H1 (cell line): ENCODE data around the gene DMXL2. TPM values are rescaled to one million over a fixed set of nuclear protein-coding genes. Genes with fewer than 3 reads are reported as not detected.

Experiments used
- CTCF ChIA-PET: fragments of 300-600 bp; sonication (Branson Sonifier 250); formaldehyde crosslinking; loops from one replicate; lab custom pipeline; 2021; ENCODE audit not compliant: partially characterized antibody; lab: Charles Lee
- POLR2A ChIA-PET: fragments of 300-600 bp; sonication (Branson Sonifier 250); formaldehyde crosslinking; loops from one replicate; lab custom pipeline; 2021; ENCODE audit warnings: inconsistent platforms; ENCODE audit not compliant: partially characterized antibody; lab: Charles Lee
- DNase-seq, 2 experiments: peaks; one replicate each; pipeline versions ENCODE4 v3.0.0 to v3.0.0-alpha.2; 2010 to 2022; ENCODE audit warnings: low spot score in 2 of 2, low read depth in 1 of 2, mixed read lengths in 1 of 2
- FAIRE-seq: peaks from 2 replicates; lab custom pipeline; 2011; peaks lifted over from hg19 to GRCh38; lab: Jason Lieb, UNC
- H2AFZ ChIP-seq: 2 replicates; pipeline ENCODE4 v1.8.1; 2012; ENCODE audit warnings: low read length, inconsistent platforms
- H2AK5ac ChIP-seq: 2 replicates; pipeline ENCODE4 v1.6.1; 2013; ENCODE audit warnings: low read depth, low read length
- H2BK120ac ChIP-seq: replicated peaks from 2 replicates; pipeline ENCODE3; 2013; ENCODE audit warnings: low read depth, low read length, inconsistent platforms
- H2BK12ac ChIP-seq: 2 replicates; pipeline ENCODE4 v1.6.1; 2013; ENCODE audit warnings: low read depth, low read length
- H2BK15ac ChIP-seq: 2 replicates; pipeline ENCODE4 v1.6.1; 2013; ENCODE audit warnings: low read length
- H2BK20ac ChIP-seq: 2 replicates; pipeline ENCODE4 v1.6.1; 2013; ENCODE audit warnings: low read length
- H2BK5ac ChIP-seq: 2 replicates; pipeline ENCODE4 v1.6.1; 2013; ENCODE audit warnings: low read depth, low read length
- H3K14ac ChIP-seq: 2 replicates; pipeline ENCODE4 v1.6.1; 2013; ENCODE audit warnings: inconsistent platforms; ENCODE audit not compliant: insufficient read length
- H3K18ac ChIP-seq: 2 replicates; pipeline ENCODE4 v1.6.1; 2013; ENCODE audit warnings: low read length; ENCODE audit errors: extremely low read depth
- H3K23ac ChIP-seq: 2 replicates; pipeline ENCODE4 v1.6.1; 2013; ENCODE audit warnings: inconsistent platforms; ENCODE audit not compliant: insufficient read length
- H3K23me2 ChIP-seq: 2 replicates; pipeline ENCODE4 v1.6.1; 2013; ENCODE audit warnings: low read depth, low read length
- H3K27ac ChIP-seq: 2 replicates; pipeline ENCODE4 v1.6.1; 2011; ENCODE audit warnings: low read depth, low read length, inconsistent platforms
- H3K27me3 ChIP-seq, 4 experiments: replicated peaks in 1 of 4; 1 replicate in 1 of 4; 2 replicates in 3 of 4; pipeline versions ENCODE4 v1.6.1 to v1.8.1; 2011 to 2013; ENCODE audit warnings: low read length in 3 of 4, mild to moderate bottlenecking in 3 of 4, inconsistent platforms in 2 of 4, mixed read lengths in 2 of 4, moderate library complexity in 1 of 4; ENCODE audit not compliant: control insufficient read depth in 3 of 4, insufficient read depth in 3 of 4; ENCODE audit errors: extremely low read depth in 1 of 4
- H3K36me3 ChIP-seq, 4 experiments: 2 replicates each; pipeline versions ENCODE4 v1.6.1 to v1.8.1; 2011 to 2013; ENCODE audit warnings: mild to moderate bottlenecking in 4 of 4, low read length in 3 of 4, moderate library complexity in 2 of 4, control low read depth in 1 of 4, inconsistent platforms in 1 of 4; ENCODE audit not compliant: insufficient read depth in 4 of 4, control insufficient read depth in 2 of 4
- H3K4ac ChIP-seq: replicated peaks from 2 replicates; pipeline ENCODE3; 2013; ENCODE audit warnings: low read length, low read depth, mixed read lengths, inconsistent platforms; ENCODE audit not compliant: insufficient read length
- H3K4me1 ChIP-seq, 4 experiments: replicated peaks in 1 of 4; 1 replicate in 1 of 4; 2 replicates in 3 of 4; pipeline versions ENCODE4 v1.6.1 to v1.8.1; 2011 to 2013; ENCODE audit warnings: low read length in 3 of 4, inconsistent platforms in 2 of 4, mixed read lengths in 1 of 4; ENCODE audit not compliant: insufficient read depth in 4 of 4, control insufficient read depth in 3 of 4
- H3K4me2 ChIP-seq, 2 experiments: 2 replicates each; pipeline versions ENCODE4 v1.6.1 to v1.8.1; 2011 to 2013; ENCODE audit warnings: low read depth in 2 of 2, low read length in 2 of 2, control low read depth in 1 of 2, inconsistent platforms in 1 of 2, mild to moderate bottlenecking in 1 of 2; ENCODE audit not compliant: insufficient read depth in 1 of 2
- H3K4me3 ChIP-seq, 4 experiments: fragments of 200-600, 300-600 bp in 1 of 4; sonication (generic), shearing (Covaris generic), sonication (Bioruptor Twin) in 1 of 4; 2 replicates each; pipeline versions ENCODE4 v1.5.1 to v1.8.1; 2011 to 2016; ENCODE audit warnings: low read length in 4 of 4, low read depth in 3 of 4, control low read depth in 2 of 4, inconsistent platforms in 2 of 4, mild to moderate bottlenecking in 2 of 4, mixed read lengths in 1 of 4, moderate library complexity in 1 of 4; ENCODE audit not compliant: insufficient read depth in 2 of 4; ENCODE audit errors: extremely low read depth in 1 of 4
- H3K56ac ChIP-seq: replicated peaks from 2 replicates; pipeline ENCODE3; 2013; ENCODE audit warnings: low read depth, mild to moderate bottlenecking, mixed read lengths, low read length, inconsistent platforms; ENCODE audit not compliant: insufficient read length
- H3K79me1 ChIP-seq: 2 replicates; pipeline ENCODE4 v1.6.1; 2013; ENCODE audit warnings: low read depth, low read length, control low read depth
- H3K79me2 ChIP-seq, 2 experiments: 2 replicates each; pipeline versions ENCODE4 v1.6.1 to v1.8.1; 2012 to 2013; ENCODE audit warnings: low read length in 2 of 2, mild to moderate bottlenecking in 2 of 2, inconsistent platforms in 1 of 2; ENCODE audit not compliant: insufficient read depth in 2 of 2, control insufficient read depth in 1 of 2
- H3K9ac ChIP-seq, 4 experiments: replicated peaks in 1 of 4; 1 replicate in 1 of 4; 2 replicates in 3 of 4; pipeline versions ENCODE4 v1.6.1 to v1.8.1; 2011 to 2013; ENCODE audit warnings: low read depth in 3 of 4, low read length in 3 of 4, control low read depth in 2 of 4, mild to moderate bottlenecking in 2 of 4, moderate library complexity in 2 of 4, inconsistent platforms in 1 of 4; ENCODE audit errors: extremely low read depth in 1 of 4
- H3K9me3 ChIP-seq, 2 experiments: 2 replicates each; pipeline versions ENCODE4 v1.6.1 to v1.8.1; 2012 to 2013; ENCODE audit warnings: mild to moderate bottlenecking in 2 of 2, moderate library complexity in 2 of 2, control low read depth in 1 of 2, inconsistent platforms in 1 of 2, low read depth in 1 of 2, low read length in 1 of 2, mixed read lengths in 1 of 2; ENCODE audit not compliant: insufficient read depth in 2 of 2
- H4K20me1 ChIP-seq, 2 experiments: replicated peaks in 1 of 2; 2 replicates each; pipeline versions ENCODE3 to v1.8.1; 2011 to 2013; ENCODE audit warnings: inconsistent platforms in 2 of 2, low read length in 2 of 2, mild to moderate bottlenecking in 1 of 2; ENCODE audit not compliant: insufficient read depth in 2 of 2, control insufficient read depth in 1 of 2
- H4K5ac ChIP-seq: 2 replicates; pipeline ENCODE4 v1.6.1; 2013; ENCODE audit warnings: low read length, low read depth, mixed read lengths, inconsistent platforms; ENCODE audit not compliant: insufficient read length
- H4K8ac ChIP-seq: 2 replicates; pipeline ENCODE4 v1.8.0; 2013; ENCODE audit warnings: mild to moderate bottlenecking, moderate library complexity, low read length, inconsistent platforms; ENCODE audit not compliant: insufficient read depth; ENCODE audit errors: extremely low read depth
- H4K91ac ChIP-seq: replicated peaks from 2 replicates; pipeline ENCODE3; 2013; ENCODE audit warnings: low read length, mixed read lengths, inconsistent platforms; ENCODE audit not compliant: insufficient read length
- CHD1 ChIP-seq: IDR thresholded peaks from 2 replicates; pipeline ENCODE4 v1.6.1; 2012; ENCODE audit warnings: low read depth, low read length, improper control_type of control experiment
- GABPA ChIP-seq: IDR thresholded peaks from 2 replicates; pipeline ENCODE4 v1.6.1; 2011; ENCODE audit warnings: mild to moderate bottlenecking, low read length, moderate library complexity, borderline replicate concordance; ENCODE audit not compliant: insufficient read depth
- WGBS, 2 experiments: shearing (Covaris generic) in 1 of 2; methylation state at CpG; one replicate each; pipeline versions ENCODE4 v1.1.6 to v1.1.7; 2013 to 2015; ENCODE audit warnings: low lambda C conversion rate in 2 of 2, mixed read lengths in 2 of 2, inconsistent platforms in 1 of 2, low coverage in 1 of 2, missing lambda C conversion rate in 1 of 2; ENCODE audit not compliant: insufficient replicate concordance in 2 of 2, insufficient coverage in 1 of 2, insufficient read length in 1 of 2; ENCODE audit errors: extremely low coverage in 1 of 2, missing lambda C conversion rate in 1 of 2; 5-methylcytosine and 5-hydroxymethylcytosine counted together
- polyA plus RNA-seq, 7 experiments: library from polyadenylated mRNA; depleted of rRNA in 3 of 7; stranded (reverse) in 5 of 7; unstranded in 2 of 7; fragments of >200 nt in 5 of 7; fragments of 200-250 nt in 2 of 7; gene quantifications; 1 replicate in 5 of 7; 2 replicates in 1 of 7; 4 replicates in 1 of 7; pipeline versions ENCODE4 v1.2.1 to v1.2.3, GENCODE V29; 2011 to 2013; ENCODE audit warnings: missing spikeins in 2 of 7, mixed read lengths in 2 of 7
- total RNA-seq: library from RNA; stranded (reverse); fragmentation: NEBNext Ultra II Directional; extraction: Animal tissue kit (Norgen Biotek cat#: 25700); gene quantifications from 2 replicates; pipeline ENCODE4 v1.2.1, GENCODE V29; 2021
- TF ChIP-seq, protein P1 (sequence below): IDR thresholded peaks from 2 replicates; pipeline ENCODE4 v1.6.1; 2011; ENCODE audit warnings: low read length, improper control_type of control experiment

Gene DMXL2
- total and polyA plus RNA-seq, 2 of the 8 experiments (the other 6 are each of a cell fraction or from before 2014, with no cell fraction given): 9.5 to 10.6 TPM

DNA sequence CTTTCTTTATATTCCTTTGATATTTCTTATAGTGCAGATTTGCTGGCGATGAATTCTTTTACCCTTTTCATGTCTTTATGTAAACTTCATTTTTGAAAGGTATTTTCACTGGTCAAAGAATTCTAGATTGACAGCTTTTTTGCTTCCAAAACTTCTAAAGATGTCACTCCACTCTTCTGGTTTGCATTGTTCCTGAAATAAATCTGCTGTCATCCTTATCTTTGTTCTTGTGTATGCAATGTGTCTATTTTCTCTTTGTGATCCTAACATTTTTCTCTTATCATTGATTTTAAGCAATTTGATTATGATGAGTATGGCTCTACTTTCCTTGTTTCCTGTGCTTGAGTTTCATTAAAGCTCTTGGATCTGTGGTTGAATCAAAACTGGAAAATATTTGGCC lies 177.8 kb downstream of the DMXL2 start:
- Histone ChIP-seq H2AFZ (no peak overlapping the region), H4K5ac (no peak overlapping the region), H4K8ac (no peak overlapping the region), H3K4me2 (no peak overlapping the region), H3K23me2 (no peaks in the 10 kb centered on the region), H2AK5ac (no peak overlapping the region), H2BK5ac (no peak overlapping the region), H2BK15ac (no peak overlapping the region), H2BK120ac (no peak overlapping the region), H3K4ac (no peak overlapping the region), H3K14ac (no peak overlapping the region), H2BK20ac (no peak overlapping the region), H3K79me2 (no peaks in the 10 kb centered on the region), H3K9ac (no peak overlapping the region), H3K36me3 (0 out of 8 replicates have a peak, but pooled peaks cover 0 to 4% (median 0%) of the 10 kb centered on the region in 4 experiments), H3K27me3 (no peaks in the 10 kb centered on the region), H3K9me3 (no peaks in the 10 kb centered on the region), H3K18ac (no peak overlapping the region), H3K4me1 (no peaks in the 10 kb centered on the region), H4K91ac (no peak overlapping the region), H2BK12ac (no peak overlapping the region), H3K56ac (no peak overlapping the region), H3K79me1 (no peaks in the 10 kb centered on the region), H3K4me3 (no peak overlapping the region), H3K23ac (no peak overlapping the region), H4K20me1 (no peaks in the 10 kb centered on the region), H3K27ac (no peak overlapping the region)
- DNase-seq (no peak), FAIRE-seq (no peak)
- WGBS, 2 experiments: 100% methylated on average over 1 of the region's 1 CpG; no CpG with 5 or more reads in 1 of the 2 experiments
- TF ChIP-seq, protein P1, sequence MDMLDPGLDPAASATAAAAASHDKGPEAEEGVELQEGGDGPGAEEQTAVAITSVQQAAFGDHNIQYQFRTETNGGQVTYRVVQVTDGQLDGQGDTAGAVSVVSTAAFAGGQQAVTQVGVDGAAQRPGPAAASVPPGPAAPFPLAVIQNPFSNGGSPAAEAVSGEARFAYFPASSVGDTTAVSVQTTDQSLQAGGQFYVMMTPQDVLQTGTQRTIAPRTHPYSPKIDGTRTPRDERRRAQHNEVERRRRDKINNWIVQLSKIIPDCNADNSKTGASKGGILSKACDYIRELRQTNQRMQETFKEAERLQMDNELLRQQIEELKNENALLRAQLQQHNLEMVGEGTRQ: no peak
- TF ChIP-seq CHD1: no peak
- no peak for TF ChIP-seq GABPA
- CTCF ChIA-PET: interaction anchor here (2.1 kb wide), 1 partner anchor 54 kb away, joined by 5 read pairs; no protein-coding TSS in a partner anchor
- POLR2A ChIA-PET: interaction anchor here (1.1 kb wide), 1 partner anchor 16 kb away, joined by 3 read pairs; no protein-coding TSS in a partner anchor
